Measurements from ENCODE around the gene JPT2. TPM values are rescaled to one million over a fixed set of nuclear protein-coding genes. Genes with fewer than 3 reads are reported as not detected.

The JPT2 gene, protein sequence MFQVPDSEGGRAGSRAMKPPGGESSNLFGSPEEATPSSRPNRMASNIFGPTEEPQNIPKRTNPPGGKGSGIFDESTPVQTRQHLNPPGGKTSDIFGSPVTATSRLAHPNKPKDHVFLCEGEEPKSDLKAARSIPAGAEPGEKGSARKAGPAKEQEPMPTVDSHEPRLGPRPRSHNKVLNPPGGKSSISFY
- total RNA-seq: 52.2 and 57.7 TPM in 2 replicates

DNA sequence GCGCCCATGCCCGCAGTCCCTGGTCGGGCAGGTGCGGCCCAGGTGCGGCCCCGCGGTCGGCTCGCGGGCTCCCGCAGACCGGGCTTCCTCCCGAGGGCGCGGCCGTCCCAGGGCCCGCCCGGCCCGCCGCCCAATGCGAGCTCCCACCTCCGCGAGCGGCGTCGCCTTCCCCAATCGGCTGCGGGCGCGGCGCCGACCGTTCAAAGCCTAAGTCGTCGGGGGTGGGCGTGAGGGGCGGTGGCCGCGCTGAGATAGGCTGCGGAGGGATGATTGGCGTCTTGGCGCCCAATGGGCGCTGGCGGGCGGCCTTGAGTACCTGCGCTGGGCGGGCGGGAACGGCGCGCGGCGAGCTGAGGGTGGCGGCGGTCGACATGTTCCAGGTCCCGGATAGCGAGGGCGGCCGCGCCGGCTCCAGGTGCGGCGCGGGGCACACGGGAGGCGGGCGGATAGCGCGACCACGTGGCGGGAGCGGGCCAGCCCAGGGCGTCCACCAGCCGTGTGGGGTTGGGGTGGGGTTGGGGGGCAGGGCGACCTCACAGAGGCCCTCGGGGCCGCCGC, at the start of gene JPT2:
TSS of gene JPT2 (plus strand) at position 338 of the 558 bp plus-strand sequence. CDS start at position 372, 34 bp downstream.

DNA sequence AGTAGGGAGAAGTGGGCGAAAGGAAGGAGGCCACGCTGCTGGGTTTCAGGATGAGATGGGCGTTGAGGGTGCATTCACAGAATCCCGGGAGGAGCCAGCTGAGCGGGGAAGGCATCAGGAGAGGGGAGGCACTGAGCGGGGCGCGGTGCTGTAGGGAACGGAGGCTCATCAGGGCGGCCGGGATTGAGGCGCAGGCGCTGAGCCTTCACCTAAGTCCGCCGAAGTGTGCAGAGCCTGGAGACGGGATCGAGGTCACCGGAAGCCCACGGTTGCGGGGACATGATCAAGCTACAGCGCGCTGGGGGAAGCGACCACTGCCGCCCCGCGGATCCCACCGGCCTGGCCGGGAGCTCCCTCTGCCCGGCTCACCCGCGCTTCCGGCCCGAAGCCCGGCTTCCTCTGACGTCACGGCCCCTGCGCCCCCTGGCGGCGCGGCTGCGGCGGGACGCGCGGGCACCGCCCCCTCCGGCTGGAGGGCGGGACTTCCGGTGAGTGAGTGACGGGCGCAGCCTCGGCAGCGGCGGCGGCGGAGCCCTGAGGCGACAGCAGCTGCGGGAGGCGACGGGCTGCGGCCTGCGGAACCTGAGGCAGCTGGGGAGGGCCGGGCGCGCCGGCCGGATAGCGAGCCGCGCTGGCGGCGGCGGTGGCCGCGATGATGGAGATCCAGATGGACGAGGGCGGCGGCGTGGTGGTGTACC, 27.8 kb downstream of the JPT2 start, which contains the start of gene MAPK8IP3:
TSS of gene MAPK8IP3 (plus strand) at position 508 of the 698 bp plus-strand sequence. CDS start at position 653, 145 bp downstream.

Small RNA genes lying within 50 kb of the gene (small RNA-seq; reads per million reads assigned to genes)
- gene MIR3177: 0.11 reads per million

Other genes with a start within 250 kb of the JPT2 start
- gene PERCC1, start 247.2 kb upstream of the JPT2 start, total RNA-seq: not detected in 2 replicates
- gene CCDC154, start 233.7 kb upstream of the JPT2 start, total RNA-seq: under 0.01 and 0.20 TPM in 2 replicates
- gene CLCN7, start 203.3 kb upstream of the JPT2 start, total RNA-seq: 80.0 and 107 TPM in 2 replicates
- under 0.01 and 0.39 TPM in 2 replicates for gene PTX4, start 189.3 kb upstream of the JPT2 start, total RNA-seq
- gene TELO2, start 184.9 kb upstream of the JPT2 start, total RNA-seq: 23.1 and 31.9 TPM in 2 replicates
- gene TMEM204, start 144.6 kb upstream of the JPT2 start, total RNA-seq: 14.9 and 15.8 TPM in 2 replicates
- gene IFT140, start 66.2 kb upstream of the JPT2 start, total RNA-seq: 21.3 and 25.2 TPM in 2 replicates
- 9.6 and 13.5 TPM in 2 replicates for gene CRAMP1, start 65.9 kb upstream of the JPT2 start, total RNA-seq
- gene MAPK8IP3, start 27.9 kb downstream of the JPT2 start, total RNA-seq: 40.4 and 57.9 TPM in 2 replicates
- gene NME3, start 93.3 kb downstream of the JPT2 start, total RNA-seq: 29.9 and 37.5 TPM in 2 replicates
- 11.7 and 18.4 TPM in 2 replicates for gene EME2, start 94.5 kb downstream of the JPT2 start, total RNA-seq
- gene MRPS34, start 94.9 kb downstream of the JPT2 start, total RNA-seq: 68.0 and 88.2 TPM in 2 replicates
- gene SPSB3, start 104.3 kb downstream of the JPT2 start, total RNA-seq: 20.3 and 27.2 TPM in 2 replicates
- gene NUBP2, start 104.7 kb downstream of the JPT2 start, total RNA-seq: 69.8 and 79.4 TPM in 2 replicates
- under 0.01 TPM in 1 of 2 replicates, not detected in the other for gene IGFALS, start 115.4 kb downstream of the JPT2 start, total RNA-seq
- gene HAGH, start 148.5 kb downstream of the JPT2 start, total RNA-seq: 14.7 and 24.3 TPM in 2 replicates
- gene FAHD1, start 148.9 kb downstream of the JPT2 start, total RNA-seq: 52.6 and 61.7 TPM in 2 replicates
- gene MEIOB, start 193.9 kb downstream of the JPT2 start, total RNA-seq: not detected in 2 replicates
- not detected in 2 replicates for gene HS3ST6, start 240.1 kb downstream of the JPT2 start, total RNA-seq